ENCODE data around the gene HAX1.

HAX1 gene

GRCh38 chr1:154295408-154296235 lies 23.2 kb downstream of the HAX1 start (continued):
- TF ChIP-seq ZNF701 (tag by site-specific recombination; IDR thresholded peaks at IDR 0.05), result 0 out of 2 replicates have a peak, but pooled peaks have one; percentile 82
- TF ChIP-seq SETDB1 (IDR thresholded peaks at IDR 0.05; ENCODE audit: insufficient read length, low read length), result peak; percentile 96
- TF ChIP-seq KLF17 (tag by site-specific recombination; IDR thresholded peaks at IDR 0.05), result no peak
- no peak for TF ChIP-seq IKZF3 (tag by site-specific recombination; IDR thresholded peaks at IDR 0.05)

- CTCF ChIA-PET, result no interaction called here
These were observed 29.2 kb downstream of the HAX1 start for GRCh38 chr1:154301582-154301981.

More at GRCh38 chr1:154301582-154301981, 29.2 kb downstream of the HAX1 start:
- H3K9me3 ChIP-seq (ENCODE audit: control insufficient read depth, insufficient read depth, low read depth, low read length), result no peaks in the 10 kb centered on the region
- no peak overlapping the region for H3K27ac ChIP-seq (ENCODE audit: extremely low read depth, low read depth, low read length)
- H3K4me3 ChIP-seq (ENCODE audit: low read depth, low read length), result no peak overlapping the region
- H3K4me1 ChIP-seq (ENCODE audit: control insufficient read depth, insufficient read depth, low read length), result no peaks in the 10 kb centered on the region
- H3K36me3 ChIP-seq (ENCODE audit: control insufficient read depth in 2 of 2, insufficient read depth in 1 of 2, low read length in 2 of 2), result no peaks in the 10 kb centered on the region
- POLR2A ChIA-PET, result interaction anchor here (0.7 kb wide), 1 partner anchor 98 kb away, joined by 3 read pairs; no protein-coding TSS in a partner anchor
- TF ChIP-seq ZBTB20 (tag by site-specific recombination; IDR thresholded peaks at IDR 0.05) (no peak), PRDM1 (tag by site-specific recombination; IDR thresholded peaks at IDR 0.05) (no peak), ZBTB8A (tag by site-specific recombination; IDR thresholded peaks at IDR 0.05) (no peak), ZNF791 (tag by site-specific recombination; IDR thresholded peaks at IDR 0.05) (no peak), KLF10 (tag by site-specific recombination; IDR thresholded peaks at IDR 0.05) (no peak), ZNF175 (tag by site-specific recombination; IDR thresholded peaks at IDR 0.05) (no peak), ZNF473 (tag by site-specific recombination; IDR thresholded peaks at IDR 0.05) (no peak), ZBTB7A (tag by site-specific recombination; IDR thresholded peaks at IDR 0.05; ENCODE audit: low read depth) (no peak), SP7 (tag by site-specific recombination; IDR thresholded peaks at IDR 0.05) (no peak), PBX3 (CRISPR knock-in tag; IDR thresholded peaks at IDR 0.05) (no peak), ZNF112 (tag by site-specific recombination; IDR thresholded peaks at IDR 0.05) (no peak), PRDM10 (tag by site-specific recombination; IDR thresholded peaks at IDR 0.05) (no peak), ZNF37A (tag by site-specific recombination; IDR thresholded peaks at IDR 0.05) (no peak), ZNF214 (tag by site-specific recombination; IDR thresholded peaks at IDR 0.05; ENCODE audit: borderline replicate concordance) (no peak), ZNF398 (tag by site-specific recombination; IDR thresholded peaks at IDR 0.05) (no peak), ZSCAN30 (tag by site-specific recombination; IDR thresholded peaks at IDR 0.05) (no peak), ZNF184 (tag by site-specific recombination; IDR thresholded peaks at IDR 0.05) (no peak), ZNF211 (tag by site-specific recombination; IDR thresholded peaks at IDR 0.05; ENCODE audit: low read depth) (no peak), ZNF624 (tag by site-specific recombination; IDR thresholded peaks at IDR 0.05) (no peak), ZNF747 (tag by site-specific recombination; IDR thresholded peaks at IDR 0.05) (no peak)

All from HEK293 (cell line).